Activated CD8-positive, alpha-beta memory T cell treated with anti-CD3 and anti-CD28 coated beads, Interleukin-2, amount 10 ng/mL, durations not matched to agents 7 days and 5 days (primary cell): Measurements from ENCODE around the gene KPNA2. TPM values are rescaled to one million over a fixed set of nuclear protein-coding genes. Genes with fewer than 3 reads are reported as not detected.

ENCODE experiments used
- total RNA-seq, 2 experiments: library from RNA; stranded (reverse); gene quantifications; one replicate each; pipeline ENCODE4 v1.2.3, GENCODE V29; 2021

Gene KPNA2
- total RNA-seq, 2 experiments from 2014 or later, result 246 to 321 TPM

Other genes starting within 250 kb of the KPNA2 start
- 100 to 1,000 TPM in 1 of 2 experiments, 10 to 100 TPM in 1; 89.3 to 101 TPM for gene BPTF, start 210.2 kb upstream of the KPNA2 start, total RNA-seq
- 10 to 100 TPM in 1 of 2 experiments, 1 to 10 TPM in 1; 8.8 to 10.7 TPM for gene C17orf58, start 39.3 kb upstream of the KPNA2 start, total RNA-seq
- gene AMZ2, start 212.3 kb downstream of the KPNA2 start, total RNA-seq, result 100 to 1,000 TPM; 106 to 107 TPM